GM19468 (cell line): ENCODE results near the gene PAX7.

Experiments used
- ATAC-seq: cut with Tn5 transposase; IDR thresholded peaks from one replicate; pipeline ENCODE4 v1.9.1; 2021; ENCODE audit warnings: mild to moderate bottlenecking, moderate library complexity, moderate number of reproducible peaks; ENCODE audit not compliant: unreplicated experiment; ENCODE audit errors: extremely low read depth

PAX7 gene

DNA sequence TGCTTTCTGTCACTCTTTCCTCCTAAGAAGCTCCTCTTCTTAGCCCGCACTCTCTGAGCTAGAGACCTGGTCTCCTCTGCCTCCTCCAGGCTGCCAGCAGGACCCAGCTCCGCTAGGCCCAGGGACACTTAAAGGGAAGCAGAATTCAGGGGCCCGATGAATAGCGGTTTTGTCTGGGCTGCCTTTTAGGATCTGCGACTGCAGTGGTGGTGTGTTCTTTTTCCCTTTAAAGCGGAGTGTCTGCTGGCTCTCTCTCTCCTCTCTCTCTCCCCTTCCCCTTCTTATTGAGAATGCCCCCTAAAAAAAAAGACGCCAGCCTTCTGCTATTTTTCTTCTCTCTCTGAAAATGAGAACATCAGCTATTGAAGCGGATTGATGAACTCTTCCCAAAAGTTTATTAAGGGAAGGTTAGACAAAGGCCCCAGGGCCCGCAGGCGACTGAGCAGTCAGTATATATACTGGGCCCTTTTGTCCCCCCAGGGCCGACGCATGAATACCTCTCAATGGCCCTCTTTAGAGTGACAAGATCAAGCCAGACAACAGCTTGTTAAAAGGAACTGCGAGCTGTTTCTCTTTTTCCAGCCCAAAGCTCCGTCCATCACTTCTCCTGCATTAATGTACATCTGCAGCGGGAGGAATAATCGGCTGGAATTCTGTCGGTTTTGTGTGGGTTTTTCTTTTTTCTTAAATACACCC lies 27.0 kb downstream of the PAX7 start:
- ATAC-seq: no peak

GRCh38 chr1:18658831-18659230 lies 28.2 kb downstream of the PAX7 start:
- no peak for ATAC-seq

GRCh38 chr1:18661404-18662285 lies 31.0 kb downstream of the PAX7 start:
- ATAC-seq: no peak

GRCh38 chr1:18662286-18662639 lies 31.6 kb downstream of the PAX7 start:
- no peak for ATAC-seq

DNA sequence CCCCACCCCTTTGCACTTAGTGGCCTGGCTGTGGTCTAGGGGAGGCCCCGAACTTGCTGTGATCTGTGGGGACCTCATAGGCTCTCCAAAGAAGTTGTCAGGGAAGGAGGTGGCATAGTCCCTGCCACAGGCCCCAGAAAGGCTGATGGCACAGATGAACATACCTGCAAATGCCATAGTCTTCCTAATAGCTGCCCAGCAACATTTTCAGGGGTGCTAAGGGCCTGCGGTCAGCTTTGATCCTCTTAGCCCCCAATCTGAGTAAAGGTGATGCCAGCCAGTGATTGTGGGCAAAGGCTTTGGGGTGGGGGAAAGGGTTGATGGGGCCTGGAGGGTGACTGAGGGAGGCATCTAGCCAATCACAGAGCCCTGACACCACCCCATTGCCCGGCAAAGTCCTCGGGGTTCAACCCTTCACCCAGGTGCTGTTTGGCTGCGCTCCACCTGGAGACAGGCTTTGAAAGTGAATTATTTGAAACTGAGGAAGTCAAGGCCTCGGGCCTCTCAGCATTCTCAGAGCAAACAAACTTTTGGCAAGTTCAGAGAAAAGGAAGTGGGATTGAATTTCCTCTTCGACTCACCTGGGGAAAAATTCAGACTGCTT lies 35.8 kb downstream of the PAX7 start:
- ATAC-seq: no peak

- no peak for ATAC-seq
Observed at GRCh38 chr1:18667333-18667732, 36.7 kb downstream of the PAX7 start.

- ATAC-seq: no peak
Observed at GRCh38 chr1:18668046-18668445, 37.4 kb downstream of the PAX7 start.

GRCh38 chr1:18668750-18669404 lies 38.2 kb downstream of the PAX7 start:
- ATAC-seq: no peak

DNA sequence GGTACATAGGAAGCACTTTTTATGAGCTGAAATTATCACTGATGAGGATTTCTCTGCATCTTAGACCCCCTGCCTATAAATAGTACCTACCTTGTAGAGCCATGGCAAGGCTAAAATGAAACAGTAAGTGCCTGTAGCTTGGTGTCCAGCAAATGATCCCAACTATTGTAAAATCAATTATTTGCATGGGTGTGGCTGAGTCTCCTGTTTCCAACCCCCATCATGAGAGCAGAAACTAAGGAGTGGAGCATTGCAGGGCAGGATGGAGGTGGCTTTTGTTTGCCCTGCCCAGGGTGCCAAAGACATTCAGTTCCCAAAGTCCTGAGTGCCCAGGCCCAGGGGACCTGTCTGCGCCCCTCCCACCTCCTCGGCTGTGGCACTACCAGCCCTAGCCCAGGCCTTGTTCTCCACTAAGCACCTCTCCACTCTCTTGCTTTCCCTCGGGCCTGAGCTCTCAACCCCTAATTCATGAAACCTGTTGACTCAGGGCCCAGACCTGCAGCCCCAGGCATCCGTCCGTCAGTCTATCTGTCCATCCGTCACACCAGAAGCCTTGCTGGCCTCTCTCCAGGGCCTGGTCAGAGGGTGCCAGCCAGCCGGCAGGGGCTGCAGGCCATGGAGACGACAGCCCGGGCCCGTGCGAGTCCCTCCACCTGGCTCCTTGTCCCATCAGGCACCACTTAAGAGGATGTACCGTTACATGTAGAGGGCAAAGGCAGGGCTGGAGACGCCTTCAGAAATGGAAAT lies 39.6 kb downstream of the PAX7 start:
- no peak for ATAC-seq

- ATAC-seq: no peak
Observed at GRCh38 chr1:18670868-18671225, 40.2 kb downstream of the PAX7 start.

DNA sequence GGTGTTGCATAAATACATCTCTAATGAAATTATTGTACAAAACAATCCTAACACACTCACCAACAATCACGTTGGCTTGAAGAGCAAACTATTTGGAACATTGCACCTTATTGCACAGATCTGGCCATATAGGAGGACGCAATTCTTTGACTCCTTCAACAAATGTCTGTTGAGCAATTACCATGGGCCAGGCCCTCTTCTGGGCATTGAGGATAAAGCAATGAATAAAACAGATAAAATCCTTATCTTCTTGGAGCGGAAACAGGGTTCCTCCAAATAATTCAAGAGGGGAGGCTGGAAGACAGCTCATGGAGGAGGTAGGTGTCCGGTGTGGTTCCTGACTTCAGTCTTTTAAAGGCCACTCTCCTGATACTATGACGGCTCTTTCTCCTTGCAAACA lies 43.3 kb downstream of the PAX7 start:
- no peak for ATAC-seq

GRCh38 chr1:18676332-18676781 lies 45.7 kb downstream of the PAX7 start:
- ATAC-seq: no peak

GRCh38 chr1:18681423-18681835 lies 50.8 kb downstream of the PAX7 start:
- no peak for ATAC-seq

GRCh38 chr1:18682375-18682774 lies 51.7 kb downstream of the PAX7 start:
- ATAC-seq: no peak

GRCh38 chr1:18684303-18684702 lies 53.7 kb downstream of the PAX7 start:
- no peak for ATAC-seq

GRCh38 chr1:18686540-18686939 lies 55.9 kb downstream of the PAX7 start:
- no peak for ATAC-seq

GRCh38 chr1:18687273-18687672 lies 56.6 kb downstream of the PAX7 start:
- ATAC-seq: no peak

- ATAC-seq: no peak
Observed at GRCh38 chr1:18691648-18692047, 61.0 kb downstream of the PAX7 start.

- ATAC-seq: no peak
Observed at GRCh38 chr1:18693256-18694098, 62.8 kb downstream of the PAX7 start.
